ENCODE data around the gene XYLT1. TPM values are rescaled to one million over a fixed set of nuclear protein-coding genes. Genes with fewer than 3 reads are reported as not detected.
"Not testable (repeated sequence)": the region's sequence is repeated elsewhere in the genome, so short reads cannot be mapped to it uniquely, and the experiment has no call there.

XYLT1 gene
- polyA plus RNA-seq, 2 donors = 3.0 TPM

- 60 to 63% methylated on average over 7 of the region's 7 CpGs for WGBS, 2 donors
- peaks cover 6 to 9% of the 10 kb centered on the region in 2 donors for H3K4me1 ChIP-seq (ENCODE audit: control insufficient read depth in 2 of 2, insufficient read depth in 2 of 2, low read length in 1 of 2)
- peak overlapping the region; percentile 55 to 69 for H3K27ac ChIP-seq (ENCODE audit: low read depth in 2 of 2, low read length in 1 of 2)
- H3K9me3 ChIP-seq (ENCODE audit: control insufficient read depth in 2 of 2, insufficient read depth in 1 of 2, low read depth in 1 of 2, low read length in 1 of 2) = no peaks in the 10 kb centered on the region
- no peaks in the 10 kb centered on the region for H3K27me3 ChIP-seq (ENCODE audit: control insufficient read depth in 1 of 2, insufficient read depth in 2 of 2, low read length in 2 of 2)
- no peaks in the 10 kb centered on the region for H3K36me3 ChIP-seq (ENCODE audit: control insufficient read depth in 2 of 2, insufficient read depth in 2 of 2, low read length in 1 of 2)
- H3K4me3 ChIP-seq (ENCODE audit: low read depth in 1 of 2, low read length in 2 of 2) = no peak overlapping the region
Observed at GRCh38 chr16:17339764-17340541, 130.8 kb downstream of the XYLT1 start.

- no peaks in the 10 kb centered on the region for H3K36me3 ChIP-seq (ENCODE audit: control insufficient read depth in 2 of 2, insufficient read depth in 2 of 2, low read length in 1 of 2)
- peaks cover 6 to 9% of the 10 kb centered on the region in 2 donors for H3K4me1 ChIP-seq (ENCODE audit: control insufficient read depth in 2 of 2, insufficient read depth in 2 of 2, low read length in 1 of 2)
- H3K9me3 ChIP-seq (ENCODE audit: control insufficient read depth in 2 of 2, insufficient read depth in 1 of 2, low read depth in 1 of 2, low read length in 1 of 2) = no peaks in the 10 kb centered on the region
- 96 to 97% methylated on average over 7 of the region's 7 CpGs for WGBS, 2 donors
- H3K4me3 ChIP-seq (ENCODE audit: low read depth in 1 of 2, low read length in 2 of 2) = no peak overlapping the region
- peak overlapping the region in 1 of 2 donors; percentile 47 for H3K27ac ChIP-seq (ENCODE audit: low read depth in 2 of 2, low read length in 1 of 2)
- H3K27me3 ChIP-seq (ENCODE audit: control insufficient read depth in 1 of 2, insufficient read depth in 2 of 2, low read length in 2 of 2) = no peaks in the 10 kb centered on the region
Observed at GRCh38 chr16:17338244-17338643, 132.5 kb downstream of the XYLT1 start.

GRCh38 chr16:17336530-17336900 is 134.2 kb downstream of the XYLT1 start:
- Histone ChIP-seq H3K27me3 (ENCODE audit: control insufficient read depth in 1 of 2, insufficient read depth in 2 of 2, low read length in 2 of 2) (no peaks in the 10 kb centered on the region), H3K4me1 (ENCODE audit: control insufficient read depth in 2 of 2, insufficient read depth in 2 of 2, low read length in 1 of 2) (peaks cover 2 to 7% of the 10 kb centered on the region in 2 donors), H3K36me3 (ENCODE audit: control insufficient read depth in 2 of 2, insufficient read depth in 2 of 2, low read length in 1 of 2) (no peaks in the 10 kb centered on the region), H3K9me3 (ENCODE audit: control insufficient read depth in 2 of 2, insufficient read depth in 1 of 2, low read depth in 1 of 2, low read length in 1 of 2) (no peaks in the 10 kb centered on the region), H3K27ac (ENCODE audit: low read depth in 2 of 2, low read length in 1 of 2) (peak overlapping the region in 1 of 2 donors; percentile 70), H3K4me3 (ENCODE audit: low read depth in 1 of 2, low read length in 2 of 2) (no peak overlapping the region)
- WGBS, 2 donors = 95 to 96% methylated on average over 8 of the region's 8 CpGs

GRCh38 chr16:17335826-17336529 is 134.8 kb downstream of the XYLT1 start:
- WGBS, 2 donors = 72 to 75% methylated on average over 11 of the region's 11 CpGs
- Histone ChIP-seq H3K27ac (ENCODE audit: low read depth in 2 of 2, low read length in 1 of 2) (peak overlapping the region in 1 of 2 donors; percentile 63), H3K4me3 (ENCODE audit: low read depth in 1 of 2, low read length in 2 of 2) (no peak overlapping the region), H3K36me3 (ENCODE audit: control insufficient read depth in 2 of 2, insufficient read depth in 2 of 2, low read length in 1 of 2) (no peaks in the 10 kb centered on the region), H3K9me3 (ENCODE audit: control insufficient read depth in 2 of 2, insufficient read depth in 1 of 2, low read depth in 1 of 2, low read length in 1 of 2) (no peaks in the 10 kb centered on the region), H3K4me1 (ENCODE audit: control insufficient read depth in 2 of 2, insufficient read depth in 2 of 2, low read length in 1 of 2) (peaks cover 2 to 9% of the 10 kb centered on the region in 2 donors), H3K27me3 (ENCODE audit: control insufficient read depth in 1 of 2, insufficient read depth in 2 of 2, low read length in 2 of 2) (no peaks in the 10 kb centered on the region)

GRCh38 chr16:17335406-17335805 is 135.4 kb downstream of the XYLT1 start:
- WGBS, 2 donors = 83 to 89% methylated on average over 10 of the region's 10 CpGs
- peaks cover 2 to 11% of the 10 kb centered on the region in 2 donors for H3K4me1 ChIP-seq (ENCODE audit: control insufficient read depth in 2 of 2, insufficient read depth in 2 of 2, low read length in 1 of 2)
- peak overlapping the region in 1 of 2 donors; percentile 3 for H3K27ac ChIP-seq (ENCODE audit: low read depth in 2 of 2, low read length in 1 of 2)
- H3K36me3 ChIP-seq (ENCODE audit: control insufficient read depth in 2 of 2, insufficient read depth in 2 of 2, low read length in 1 of 2); H3K4me3 ChIP-seq (ENCODE audit: low read depth in 1 of 2, low read length in 2 of 2); H3K9me3 ChIP-seq (ENCODE audit: control insufficient read depth in 2 of 2, insufficient read depth in 1 of 2, low read depth in 1 of 2, low read length in 1 of 2); H3K27me3 ChIP-seq (ENCODE audit: control insufficient read depth in 1 of 2, insufficient read depth in 2 of 2, low read length in 2 of 2): not testable (repeated sequence)

GRCh38 chr16:17334096-17334495 is 136.7 kb downstream of the XYLT1 start:
- H3K4me3 ChIP-seq (ENCODE audit: low read depth in 1 of 2, low read length in 2 of 2) = no peak overlapping the region
- WGBS, 2 donors = 52 to 62% methylated on average over 5 of the region's 5 CpGs
- H3K9me3 ChIP-seq (ENCODE audit: control insufficient read depth in 2 of 2, insufficient read depth in 1 of 2, low read depth in 1 of 2, low read length in 1 of 2) = no peaks in the 10 kb centered on the region
- peak overlapping the region; percentile 69 to 83 for H3K27ac ChIP-seq (ENCODE audit: low read depth in 2 of 2, low read length in 1 of 2)
- H3K36me3 ChIP-seq (ENCODE audit: control insufficient read depth in 2 of 2, insufficient read depth in 2 of 2, low read length in 1 of 2) = no peaks in the 10 kb centered on the region
- peaks cover 2 to 13% of the 10 kb centered on the region in 2 donors for H3K4me1 ChIP-seq (ENCODE audit: control insufficient read depth in 2 of 2, insufficient read depth in 2 of 2, low read length in 1 of 2)
- no peaks in the 10 kb centered on the region for H3K27me3 ChIP-seq (ENCODE audit: control insufficient read depth in 1 of 2, insufficient read depth in 2 of 2, low read length in 2 of 2)

GRCh38 chr16:17333229-17333628 is 137.5 kb downstream of the XYLT1 start:
- no peaks in the 10 kb centered on the region for H3K27me3 ChIP-seq (ENCODE audit: control insufficient read depth in 1 of 2, insufficient read depth in 2 of 2, low read length in 2 of 2)
- no peak overlapping the region for H3K4me3 ChIP-seq (ENCODE audit: low read depth in 1 of 2, low read length in 2 of 2)
- peaks cover 2 to 13% of the 10 kb centered on the region in 2 donors for H3K4me1 ChIP-seq (ENCODE audit: control insufficient read depth in 2 of 2, insufficient read depth in 2 of 2, low read length in 1 of 2)
- 71 to 77% methylated on average over 2 of the region's 2 CpGs for WGBS, 2 donors
- H3K27ac ChIP-seq (ENCODE audit: low read depth in 2 of 2, low read length in 1 of 2) = peak overlapping the region in 1 of 2 donors; percentile 83
- no peaks in the 10 kb centered on the region for H3K36me3 ChIP-seq (ENCODE audit: control insufficient read depth in 2 of 2, insufficient read depth in 2 of 2, low read length in 1 of 2)
- H3K9me3 ChIP-seq (ENCODE audit: control insufficient read depth in 2 of 2, insufficient read depth in 1 of 2, low read depth in 1 of 2, low read length in 1 of 2) = no peaks in the 10 kb centered on the region

GRCh38 chr16:17331991-17332390 is 138.8 kb downstream of the XYLT1 start:
- Histone ChIP-seq H3K9me3 (ENCODE audit: control insufficient read depth in 2 of 2, insufficient read depth in 1 of 2, low read depth in 1 of 2, low read length in 1 of 2) (no peaks in the 10 kb centered on the region), H3K36me3 (ENCODE audit: control insufficient read depth in 2 of 2, insufficient read depth in 2 of 2, low read length in 1 of 2) (no peaks in the 10 kb centered on the region), H3K27ac (ENCODE audit: low read depth in 2 of 2, low read length in 1 of 2) (peak overlapping the region; percentile 47 to 64), H3K4me3 (ENCODE audit: low read depth in 1 of 2, low read length in 2 of 2) (no peak overlapping the region), H3K27me3 (ENCODE audit: control insufficient read depth in 1 of 2, insufficient read depth in 2 of 2, low read length in 2 of 2) (no peaks in the 10 kb centered on the region), H3K4me1 (ENCODE audit: control insufficient read depth in 2 of 2, insufficient read depth in 2 of 2, low read length in 1 of 2) (peaks cover 2 to 13% of the 10 kb centered on the region in 2 donors)
- WGBS, 2 donors = 84 to 89% methylated on average over 4 of the region's 4 CpGs

GRCh38 chr16:17331071-17331607 is 139.6 kb downstream of the XYLT1 start:
- peaks cover 0 to 9% of the 10 kb centered on the region in 2 donors for H3K4me1 ChIP-seq (ENCODE audit: control insufficient read depth in 2 of 2, insufficient read depth in 2 of 2, low read length in 1 of 2)
- H3K27me3 ChIP-seq (ENCODE audit: control insufficient read depth in 1 of 2, insufficient read depth in 2 of 2, low read length in 2 of 2) = no peaks in the 10 kb centered on the region
- 65 to 70% methylated on average over 10 of the region's 10 CpGs for WGBS, 2 donors
- peak overlapping the region; percentile 3 to 47 for H3K27ac ChIP-seq (ENCODE audit: low read depth in 2 of 2, low read length in 1 of 2)
- no peaks in the 10 kb centered on the region for H3K36me3 ChIP-seq (ENCODE audit: control insufficient read depth in 2 of 2, insufficient read depth in 2 of 2, low read length in 1 of 2)
- no peak overlapping the region for H3K4me3 ChIP-seq (ENCODE audit: low read depth in 1 of 2, low read length in 2 of 2)
- H3K9me3 ChIP-seq (ENCODE audit: control insufficient read depth in 2 of 2, insufficient read depth in 1 of 2, low read depth in 1 of 2, low read length in 1 of 2) = no peaks in the 10 kb centered on the region

Data from esophagus (tissue), 2 donors.